COLO829 (cell line): ENCODE results near the gene STH.

ENCODE experiments used
- DNase-seq: peaks from one replicate; pipeline ENCODE4 v3.0.0; 2012; ENCODE audit warnings: low spot score

Gene STH

GRCh38 chr17:45985447-45985846 is 13.6 kb upstream of the STH start:
- DNase-seq = no peak

DNA sequence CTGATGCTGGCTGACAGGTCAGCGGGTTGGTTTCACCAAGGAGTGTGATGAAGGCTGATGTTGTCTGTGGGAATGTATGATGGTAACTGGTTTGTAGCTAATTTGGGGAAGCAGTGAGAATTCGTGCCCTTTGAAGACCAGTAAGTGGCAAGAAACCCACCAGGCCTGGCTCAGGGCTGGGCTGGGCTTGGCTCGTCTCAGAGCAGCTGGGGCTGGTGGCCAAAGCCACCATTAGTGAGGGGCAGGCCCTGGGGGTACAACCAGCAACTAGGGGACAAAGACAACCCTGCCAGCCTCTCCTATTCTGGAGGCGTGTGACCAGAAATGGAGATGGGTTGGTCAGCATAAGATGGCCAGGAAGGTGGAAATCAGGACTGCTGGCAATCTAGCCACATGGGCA is 13.0 kb upstream of the STH start:
- DNase-seq = no peak

DNA sequence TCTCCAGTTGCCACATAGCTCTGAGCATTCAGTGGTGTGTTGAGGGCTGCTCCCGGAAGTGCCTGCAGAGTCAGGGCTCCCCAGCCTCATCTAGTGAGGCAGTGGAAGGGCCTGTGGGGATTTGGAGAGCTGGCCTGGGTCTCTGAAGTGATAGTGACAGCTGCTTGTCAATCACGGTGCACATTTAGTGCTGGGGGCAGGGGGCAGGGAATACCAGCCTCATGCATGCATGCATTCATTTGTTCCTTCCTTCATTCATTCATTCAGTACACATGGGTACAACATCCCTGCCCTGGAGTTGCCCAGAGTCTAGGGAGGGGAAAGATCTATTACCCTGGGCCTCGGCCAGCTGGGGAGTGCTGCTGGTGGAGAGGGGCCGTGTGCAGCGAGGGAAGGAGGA is 11.3 kb upstream of the STH start:
- no peak for DNase-seq

DNA sequence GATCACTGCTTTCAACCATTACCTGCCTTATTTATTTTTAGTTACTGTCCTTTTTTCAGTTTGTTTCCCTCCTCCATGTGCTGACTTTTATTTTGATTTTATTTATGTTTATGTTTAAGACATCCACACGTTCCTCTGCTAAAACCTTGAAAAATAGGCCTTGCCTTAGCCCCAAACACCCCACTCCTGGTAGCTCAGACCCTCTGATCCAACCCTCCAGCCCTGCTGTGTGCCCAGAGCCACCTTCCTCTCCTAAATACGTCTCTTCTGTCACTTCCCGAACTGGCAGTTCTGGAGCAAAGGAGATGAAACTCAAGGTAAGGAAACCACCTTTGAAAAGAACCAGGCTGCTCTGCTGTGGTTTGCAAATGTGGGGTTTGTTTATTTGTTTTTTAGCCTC is 9.3 kb upstream of the STH start:
- no peak for DNase-seq

DNA sequence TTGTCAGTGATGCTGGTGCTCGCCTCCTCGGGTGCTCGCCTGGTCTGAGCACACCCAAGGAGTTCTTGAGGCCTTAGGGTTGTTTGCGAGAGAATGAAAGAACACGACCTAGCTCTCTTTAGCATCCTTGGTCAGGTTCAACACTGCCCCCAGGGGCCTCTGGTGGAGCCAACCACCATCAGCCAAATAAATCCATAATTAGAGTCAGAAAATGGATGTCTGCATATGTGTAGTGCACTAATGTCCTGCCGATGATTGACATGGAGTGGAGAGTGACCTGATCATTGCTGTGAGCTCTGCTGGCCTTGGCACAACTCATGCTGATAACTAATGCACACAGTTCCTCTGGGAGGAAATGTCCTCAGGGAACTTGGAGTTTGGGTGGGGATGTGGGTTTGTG is 8.2 kb upstream of the STH start:
- no peak for DNase-seq

DNA sequence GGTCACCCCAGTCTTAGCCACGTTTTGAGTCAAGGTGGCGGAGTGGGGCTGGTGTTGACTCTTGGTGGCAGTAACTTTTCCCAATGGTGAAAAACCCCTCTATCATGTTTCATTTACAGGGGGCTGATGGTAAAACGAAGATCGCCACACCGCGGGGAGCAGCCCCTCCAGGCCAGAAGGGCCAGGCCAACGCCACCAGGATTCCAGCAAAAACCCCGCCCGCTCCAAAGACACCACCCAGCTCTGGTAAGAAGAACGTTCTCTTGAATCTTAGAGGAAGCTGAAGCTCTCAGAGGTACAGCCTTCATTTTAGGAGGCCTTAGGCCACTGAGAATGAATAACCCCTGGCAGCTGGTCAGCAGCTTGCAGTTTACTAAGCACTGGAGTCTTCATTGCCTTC is 7.7 kb upstream of the STH start:
- no peak for DNase-seq

GRCh38 chr17:45992175-45992574 is 6.9 kb upstream of the STH start:
- DNase-seq = no peak

DNA sequence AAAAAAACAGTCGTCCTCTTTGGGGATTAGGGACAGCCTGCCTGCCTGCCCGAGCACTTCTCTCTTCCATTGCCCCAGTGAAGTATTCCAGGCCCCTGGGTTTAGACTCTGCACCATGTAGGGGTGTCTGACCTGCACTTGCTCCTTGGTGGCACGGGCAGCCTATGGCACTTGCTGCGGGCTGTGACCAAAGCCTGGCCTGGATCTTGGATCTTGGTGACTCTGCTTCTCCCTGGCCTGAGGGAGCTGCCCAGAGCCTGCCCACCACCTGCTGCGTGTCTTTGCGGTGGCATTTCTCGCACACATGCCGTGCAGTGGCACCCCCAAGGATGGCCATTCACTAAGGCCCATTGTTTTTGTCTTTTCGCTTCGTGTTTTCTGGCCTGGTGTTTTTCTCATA is 6.1 kb upstream of the STH start:
- DNase-seq = no peak

- no peak for DNase-seq
Observed at GRCh38 chr17:45993962-45994627, 5.0 kb upstream of the STH start.

DNA sequence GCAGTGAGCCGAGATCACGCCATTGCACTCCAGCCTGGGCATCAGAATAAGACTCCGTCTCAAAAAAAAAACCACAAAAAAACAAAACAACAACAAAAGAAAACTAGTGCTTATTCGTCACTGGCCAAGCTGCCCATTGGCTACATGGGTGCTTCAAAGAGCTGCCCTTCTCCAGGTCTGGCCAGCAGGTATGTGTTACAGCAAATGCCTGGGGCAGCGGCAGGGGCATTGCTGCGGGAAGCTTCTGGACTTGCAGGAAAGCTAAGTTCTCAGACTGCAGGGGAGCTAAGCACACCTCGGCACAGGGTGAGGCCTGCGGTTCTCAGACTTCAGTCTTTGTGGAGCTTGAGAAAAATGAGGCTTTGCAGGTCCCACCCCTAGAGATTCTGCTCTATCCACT is 4.1 kb upstream of the STH start:
- no peak for DNase-seq

DNA sequence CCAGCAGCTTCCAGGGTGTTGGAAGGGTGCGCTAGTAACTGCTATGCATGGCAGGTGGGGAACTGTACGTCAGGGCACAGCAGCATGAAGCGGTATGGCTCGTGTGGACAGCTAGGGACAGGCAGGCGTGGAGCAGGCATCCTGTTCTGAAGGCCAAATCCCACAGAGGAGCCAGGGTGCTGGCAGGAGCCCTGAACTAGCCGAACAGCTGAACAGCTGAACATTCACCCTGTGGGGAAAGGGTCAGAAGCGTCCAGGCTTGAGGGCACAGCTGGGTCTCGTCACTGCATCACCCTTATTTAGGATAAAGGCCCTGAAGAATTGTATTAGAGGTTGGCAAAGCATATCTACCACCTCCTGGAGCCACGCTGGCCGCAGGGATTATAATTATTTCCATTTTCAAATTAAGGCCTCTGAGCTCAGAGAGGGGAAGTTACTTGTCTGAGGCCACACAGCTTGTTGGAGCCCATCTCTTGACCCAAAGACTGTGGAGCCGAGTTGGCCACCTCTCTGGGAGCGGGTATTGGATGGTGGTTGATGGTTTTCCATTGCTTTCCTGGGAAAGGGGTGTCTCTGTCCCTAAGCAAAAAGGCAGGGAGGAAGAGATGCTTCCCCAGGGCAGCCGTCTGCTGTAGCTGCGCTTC is 3.3 kb upstream of the STH start:
- no peak for DNase-seq

- DNase-seq = no peak
Observed at GRCh38 chr17:45996282-45996937, 2.6 kb upstream of the STH start.

GRCh38 chr17:45997166-45997565 is 1.9 kb upstream of the STH start:
- no peak for DNase-seq

GRCh38 chr17:45997624-45998023 is 1.4 kb upstream of the STH start:
- no peak for DNase-seq

- DNase-seq = no peak
Observed at GRCh38 chr17:45999900-46000290, 845 bp downstream of the STH start.

DNA sequence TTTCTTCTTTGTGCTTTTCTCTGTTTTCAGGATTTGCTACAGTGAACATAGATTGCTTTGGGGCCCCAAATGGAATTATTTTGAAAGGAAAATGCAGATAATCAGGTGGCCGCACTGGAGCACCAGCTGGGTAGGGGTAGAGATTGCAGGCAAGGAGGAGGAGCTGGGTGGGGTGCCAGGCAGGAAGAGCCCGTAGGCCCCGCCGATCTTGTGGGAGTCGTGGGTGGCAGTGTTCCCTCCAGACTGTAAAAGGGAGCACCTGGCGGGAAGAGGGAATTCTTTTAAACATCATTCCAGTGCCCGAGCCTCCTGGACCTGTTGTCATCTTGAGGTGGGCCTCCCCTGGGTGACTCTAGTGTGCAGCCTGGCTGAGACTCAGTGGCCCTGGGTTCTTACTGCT is 1.2 kb downstream of the STH start:
- no peak for DNase-seq

- no peak for DNase-seq
Observed at GRCh38 chr17:46000757-46001156, 1.7 kb downstream of the STH start.

GRCh38 chr17:46001390-46002310 is 2.6 kb downstream of the STH start:
- DNase-seq = no peak

DNA sequence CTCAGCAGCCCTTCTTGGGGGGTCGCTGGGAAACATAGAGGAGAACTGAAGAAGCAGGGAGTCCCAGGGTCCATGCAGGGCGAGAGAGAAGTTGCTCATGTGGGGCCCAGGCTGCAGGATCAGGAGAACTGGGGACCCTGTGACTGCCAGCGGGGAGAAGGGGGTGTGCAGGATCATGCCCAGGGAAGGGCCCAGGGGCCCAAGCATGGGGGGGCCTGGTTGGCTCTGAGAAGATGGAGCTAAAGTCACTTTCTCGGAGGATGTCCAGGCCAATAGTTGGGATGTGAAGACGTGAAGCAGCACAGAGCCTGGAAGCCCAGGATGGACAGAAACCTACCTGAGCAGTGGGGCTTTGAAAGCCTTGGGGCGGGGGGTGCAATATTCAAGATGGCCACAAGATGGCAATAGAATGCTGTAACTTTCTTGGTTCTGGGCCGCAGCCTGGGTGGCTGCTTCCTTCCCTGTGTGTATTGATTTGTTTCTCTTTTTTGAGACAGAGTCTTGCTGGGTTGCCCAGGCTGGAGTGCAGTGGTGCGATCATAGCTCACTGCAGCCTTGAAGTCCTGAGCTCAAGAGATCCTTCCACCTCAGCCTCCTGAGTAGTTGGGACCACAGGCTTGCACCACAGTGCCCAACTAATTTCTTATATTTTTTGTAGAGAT is 3.4 kb downstream of the STH start:
- peak; percentile 58 for DNase-seq

DNA sequence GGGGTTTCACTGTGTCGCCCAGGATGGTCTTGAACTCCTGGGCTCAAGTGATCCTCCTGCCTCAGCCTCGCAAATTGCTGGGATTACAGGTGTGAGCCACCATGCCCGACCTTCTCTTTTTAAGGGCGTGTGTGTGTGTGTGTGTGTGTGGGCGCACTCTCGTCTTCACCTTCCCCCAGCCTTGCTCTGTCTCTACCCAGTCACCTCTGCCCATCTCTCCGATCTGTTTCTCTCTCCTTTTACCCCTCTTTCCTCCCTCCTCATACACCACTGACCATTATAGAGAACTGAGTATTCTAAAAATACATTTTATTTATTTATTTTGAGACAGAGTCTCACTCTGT is 3.9 kb downstream of the STH start:
- no peak for DNase-seq

DNA sequence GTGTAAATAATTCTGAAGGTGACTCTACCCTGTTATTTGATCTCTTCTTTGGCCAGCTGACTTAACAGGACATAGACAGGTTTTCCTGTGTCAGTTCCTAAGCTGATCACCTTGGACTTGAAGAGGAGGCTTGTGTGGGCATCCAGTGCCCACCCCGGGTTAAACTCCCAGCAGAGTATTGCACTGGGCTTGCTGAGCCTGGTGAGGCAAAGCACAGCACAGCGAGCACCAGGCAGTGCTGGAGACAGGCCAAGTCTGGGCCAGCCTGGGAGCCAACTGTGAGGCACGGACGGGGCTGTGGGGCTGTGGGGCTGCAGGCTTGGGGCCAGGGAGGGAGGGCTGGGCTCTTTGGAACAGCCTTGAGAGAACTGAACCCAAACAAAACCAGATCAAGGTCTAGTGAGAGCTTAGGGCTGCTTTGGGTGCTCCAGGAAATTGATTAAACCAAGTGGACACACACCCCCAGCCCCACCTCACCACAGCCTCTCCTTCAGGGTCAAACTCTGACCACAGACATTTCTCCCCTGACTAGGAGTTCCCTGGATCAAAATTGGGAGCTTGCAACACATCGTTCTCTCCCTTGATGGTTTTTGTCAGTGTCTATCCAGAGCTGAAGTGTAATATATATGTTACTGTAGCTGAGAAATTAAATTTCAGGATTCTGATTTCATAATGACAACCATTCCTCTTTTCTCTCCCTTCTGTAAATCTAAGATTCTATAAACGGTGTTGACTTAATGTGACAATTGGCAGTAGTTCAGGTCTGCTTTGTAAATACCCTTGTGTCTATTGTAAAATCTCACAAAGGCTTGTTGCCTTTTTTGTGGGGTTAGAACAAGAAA is 5.1 kb downstream of the STH start:
- DNase-seq = no peak
